MM.1S (cell line): Measurements from ENCODE around the gene NINJ2.

Source experiments
- CTCF ChIP-seq: fragments of 300-600 bp; sonication (generic); IDR thresholded peaks from 2 replicates; pipeline ENCODE4 v1.5.1; 2016; ENCODE audit warnings: antibody characterized with exemption, low read length, mixed read lengths
- EZH2 ChIP-seq: fragments of 300-600 bp; sonication (generic); optimal IDR thresholded peaks from 2 replicates; pipeline ENCODE3; 2017; ENCODE audit warnings: low read depth, mild to moderate bottlenecking, antibody characterized with exemption, low read length, mixed read lengths
- EZH2phosphoT487 ChIP-seq: fragments of 300-600 bp; sonication (generic); IDR thresholded peaks from 2 replicates; pipeline ENCODE4 v1.6.1; 2018; ENCODE audit warnings: antibody characterized with exemption, low read length

GRCh38 chr12:571795-572531, 91.3 kb downstream of the NINJ2 start:
- TF ChIP-seq CTCF (no peak), EZH2 (no peak), EZH2phosphoT487 (no peak)
